HG03196 (cell line): ENCODE results near the gene SBF1.
A peak's percentile ranks its signal among the peaks of the same experiment; 100 is the strongest.
"Not testable (repeated sequence)": the region's sequence is repeated elsewhere in the genome, so short reads cannot be mapped to it uniquely, and the experiment has no call there.

Source experiments
- ATAC-seq: cut with Tn5 transposase; IDR thresholded peaks from one replicate; pipeline ENCODE4 v1.9.1; 2021; ENCODE audit not compliant: unreplicated experiment

The SBF1 gene

GRCh38 chr22:50474710-50475651 is at the start of gene SBF1:
Gene SBF1 (minus strand): TSS chr22:50475035. CDS start chr22:50474840, 195 bp downstream.
- ATAC-seq, result peak; percentile 62

- ATAC-seq, result no peak
These were observed 49.2 kb upstream of the SBF1 start for GRCh38 chr22:50523806-50524675.

- ATAC-seq, result no peak
These were observed 48.6 kb upstream of the SBF1 start for GRCh38 chr22:50523458-50523805.

GRCh38 chr22:50522806-50523438 is 48.1 kb upstream of the SBF1 start:
- ATAC-seq, result no peak

GRCh38 chr22:50522208-50522805 is 47.5 kb upstream of the SBF1 start:
- ATAC-seq, result no peak

- ATAC-seq, result no peak
These were observed 46.9 kb upstream of the SBF1 start for GRCh38 chr22:50521710-50522109.

- ATAC-seq, result no peak
These were observed 46.1 kb upstream of the SBF1 start for GRCh38 chr22:50520826-50521453.

GRCh38 chr22:50520184-50520583 is 45.3 kb upstream of the SBF1 start:
- not testable (repeated sequence) for ATAC-seq

GRCh38 chr22:50519151-50519550 is 44.3 kb upstream of the SBF1 start:
- ATAC-seq, result no peak

- ATAC-seq, result no peak
These were observed 43.8 kb upstream of the SBF1 start for GRCh38 chr22:50518606-50519005.

- ATAC-seq, result no peak
These were observed 42.8 kb upstream of the SBF1 start for GRCh38 chr22:50517495-50518260.

- no peak for ATAC-seq
These were observed 42.1 kb upstream of the SBF1 start for GRCh38 chr22:50516891-50517290.

- ATAC-seq, result no peak
These were observed 41.2 kb upstream of the SBF1 start for GRCh38 chr22:50516068-50516467.

- no peak for ATAC-seq
These were observed 38.3 kb upstream of the SBF1 start for GRCh38 chr22:50513175-50513574.

GRCh38 chr22:50508897-50509296 is 34.1 kb upstream of the SBF1 start:
- ATAC-seq, result no peak

- ATAC-seq, result peak; percentile 66
These were observed 33.4 kb upstream of the SBF1 start, which contains the start of gene NCAPH2 for GRCh38 chr22:50507991-50508884. Gene NCAPH2 (plus strand): TSS chr22:50508224. CDS start chr22:50508338, 114 bp downstream.

GRCh38 chr22:50507421-50507990 is 32.7 kb upstream of the SBF1 start, which contains the start of gene LMF2:
Gene LMF2 (minus strand): TSS chr22:50507702. CDS start chr22:50507675, 27 bp downstream.
- ATAC-seq, result peak; percentile 40
